ENCODE results near the gene COA1. TPM values are rescaled to one million over a fixed set of nuclear protein-coding genes. Genes with fewer than 3 reads are reported as not detected.

The COA1 gene
- total RNA-seq, 1 donor from 2014 or later = 16.3 TPM

- Histone ChIP-seq H3K36me3 (no peaks in the 10 kb centered on the region), H3K4me1 (peaks cover 24 to 45% of the 10 kb centered on the region in 2 donors), H3K4me3 (no peak overlapping the region), H3K27ac (peak overlapping the region in 1 of 2 donors; percentile 96), H3K27me3 (no peaks in the 10 kb centered on the region), H3K9me3 (no peaks in the 10 kb centered on the region)
- no peak for TF ChIP-seq CTCF (IDR thresholded peaks at IDR 0.05)
- no peak for DNase-seq (ENCODE audit: low spot score in 2 of 2)
- intact Hi-C loops (cut with DNase I) = no loop called here
Measured at GRCh38 chr7:43652364-43652763, 77.0 kb downstream of the COA1 start.

GRCh38 chr7:43650457-43651052 lies 78.8 kb downstream of the COA1 start:
- peak overlapping the region; percentile 94 to 96 for H3K27ac ChIP-seq
- intact Hi-C loops (cut with DNase I) = loop anchor here (1.0 to 2.0 kb wide), 2 partner anchors 10 to 50 kb away; no protein-coding TSS in a partner anchor
- H3K9me3 ChIP-seq = no peaks in the 10 kb centered on the region
- TF ChIP-seq CTCF (IDR thresholded peaks at IDR 0.05) = no peak
- peak overlapping the region in 1 of 2 donors; percentile 4 for H3K4me3 ChIP-seq
- no peaks in the 10 kb centered on the region for H3K36me3 ChIP-seq
- no peak for DNase-seq (ENCODE audit: low spot score in 2 of 2)
- no peaks in the 10 kb centered on the region for H3K27me3 ChIP-seq
- peaks cover 39 to 63% of the 10 kb centered on the region in 2 donors for H3K4me1 ChIP-seq

GRCh38 chr7:43649755-43650274 lies 79.5 kb downstream of the COA1 start:
- Histone ChIP-seq H3K27me3 (no peaks in the 10 kb centered on the region), H3K36me3 (no peaks in the 10 kb centered on the region), H3K4me3 (no peak overlapping the region), H3K4me1 (peaks cover 40 to 71% of the 10 kb centered on the region in 2 donors), H3K9me3 (no peaks in the 10 kb centered on the region), H3K27ac (peak overlapping the region; percentile 94 to 96)
- intact Hi-C loops (cut with DNase I) = loop anchor here (1.0 to 5.0 kb wide), 4 partner anchors 10 to 51 kb away; no protein-coding TSS in a partner anchor
- no peak for TF ChIP-seq CTCF (IDR thresholded peaks at IDR 0.05)
- DNase-seq (ENCODE audit: low spot score in 2 of 2) = no peak

DNA sequence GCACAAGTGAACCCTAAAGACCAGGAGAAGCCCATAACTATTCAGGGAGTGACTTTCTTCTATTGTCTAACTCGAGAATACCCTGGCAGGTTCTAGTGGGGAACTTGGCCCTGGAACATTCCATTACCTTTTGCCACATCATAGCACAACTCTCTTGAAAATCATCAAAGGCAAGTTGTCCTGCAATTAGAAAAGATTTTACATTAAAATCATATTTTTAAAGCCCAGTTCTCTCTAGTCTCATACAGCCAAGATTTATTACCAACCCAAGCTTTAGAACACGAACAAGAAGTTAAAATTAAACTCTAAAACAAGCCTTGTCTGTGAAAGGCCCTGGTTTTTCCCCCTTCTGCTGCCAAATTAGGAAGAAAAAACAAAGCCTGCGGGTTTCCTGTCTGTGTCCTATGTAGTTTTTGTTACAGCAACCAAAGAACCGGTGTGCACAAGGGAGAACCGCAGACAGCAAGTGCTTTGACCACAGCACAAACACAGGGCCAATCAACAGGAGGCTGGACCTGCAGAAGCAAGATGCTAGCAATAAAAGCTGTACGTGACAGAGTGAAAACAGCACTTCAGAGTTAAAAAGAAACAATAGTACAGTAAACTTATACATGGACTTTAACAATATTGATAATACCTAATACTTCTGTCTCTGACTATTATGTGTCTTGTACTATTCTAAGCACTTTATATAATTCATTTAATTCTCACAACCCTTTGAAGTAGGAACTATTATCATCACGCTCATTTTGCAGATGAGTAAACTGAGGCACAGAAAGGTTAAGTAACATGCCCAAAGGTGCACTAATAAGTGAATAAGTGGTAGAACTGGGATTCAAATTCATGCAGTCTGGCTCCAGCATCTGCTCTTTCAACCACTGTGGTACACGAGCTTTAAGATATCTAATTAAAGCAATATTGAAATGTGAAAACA lies 80.6 kb downstream of the COA1 start:
- intact Hi-C loops (cut with DNase I) = loop anchor here (1.0 to 5.0 kb wide), 3 partner anchors 34 to 65 kb away; partner anchors contain the start of gene STK17A
- DNase-seq (ENCODE audit: low spot score in 2 of 2) = no peak

More for the DNA sequence above, 80.6 kb downstream of the COA1 start:
- Histone ChIP-seq H3K27me3 (no peaks in the 10 kb centered on the region), H3K36me3 (no peaks in the 10 kb centered on the region), H3K9me3 (no peaks in the 10 kb centered on the region), H3K27ac (peak overlapping the region; percentile 94 to 96), H3K4me1 (peaks cover 40 to 70% of the 10 kb centered on the region in 2 donors), H3K4me3 (peak overlapping the region in 1 of 2 donors; percentile 60)
- TF ChIP-seq CTCF (IDR thresholded peaks at IDR 0.05) = no peak
